Heart left ventricle (tissue), 16 donors: Measurements from ENCODE around the gene CACNA1D. TPM values are rescaled to one million over a fixed set of nuclear protein-coding genes. Genes with fewer than 3 reads are reported as not detected.

Experiments
- ATAC-seq, 4 donors: fragments of 200-7000 bp; cut with Tn5 transposase; one replicate each; pipeline ENCODE4 v1.9.1; 2020 to 2022; ENCODE audit warnings: moderate library complexity in 4 of 4, mild to moderate bottlenecking in 3 of 4, moderate number of reproducible peaks in 1 of 4
- DNase-seq, 5 donors: peaks; one replicate each; pipeline ENCODE4 v3.0.0-alpha.2; 2020
- H3K27ac ChIP-seq, 12 donors: fragments of 200-600 bp; sonication (generic) in 4 of 12; one replicate each; pipeline versions ENCODE4 v1.5.0 to v1.8.0; 2016 to 2022; ENCODE audit warnings: mild to moderate bottlenecking in 2 of 12
- H3K27me3 ChIP-seq, 9 donors: fragments of 200-600 bp; sonication (generic) in 2 of 9; one replicate each; pipeline versions ENCODE4 v1.5.1 to v1.8.0; 2016 to 2022; ENCODE audit warnings: mild to moderate bottlenecking in 3 of 9
- H3K36me3 ChIP-seq, 9 donors: fragments of 200-600 bp; sonication (generic) in 2 of 9; one replicate each; pipeline versions ENCODE4 v1.5.0 to v1.8.0; 2018 to 2022; ENCODE audit warnings: mild to moderate bottlenecking in 2 of 9
- H3K4me1 ChIP-seq, 12 donors: fragments of 200-600 bp; sonication (generic) in 4 of 12; one replicate each; pipeline versions ENCODE4 v1.5.0 to v1.8.0; 2016 to 2022; ENCODE audit warnings: mild to moderate bottlenecking in 3 of 12
- H3K4me3 ChIP-seq, 12 donors: fragments of 200-600 bp; sonication (generic) in 4 of 12; one replicate each; pipeline versions ENCODE4 v1.5.0 to v1.8.0; 2017 to 2022; ENCODE audit warnings: mild to moderate bottlenecking in 9 of 12, moderate library complexity in 4 of 12
- H3K9me3 ChIP-seq, 12 donors: fragments of 200-600 bp; sonication (generic) in 4 of 12; one replicate each; pipeline versions ENCODE4 v1.5.0 to v1.8.0; 2016 to 2022; ENCODE audit warnings: mild to moderate bottlenecking in 1 of 12
- CTCF ChIP-seq, 12 donors: fragments of 200-600 bp; sonication (generic) in 4 of 12; IDR thresholded peaks; one replicate each; pipeline versions ENCODE4 v1.5.0 to v1.8.0; 2018 to 2022; ENCODE audit warnings: antibody characterized with exemption in 12 of 12, mild to moderate bottlenecking in 5 of 12
- POLR2A ChIP-seq, 2 donors: fragments of 450-650 bp; IDR thresholded peaks; one replicate each; pipeline ENCODE4 v1.6.1; 2017; ENCODE audit warnings: antibody characterized with exemption in 2 of 2, mild to moderate bottlenecking in 2 of 2, moderate library complexity in 2 of 2
- WGBS, 4 donors: extraction: QIAGEN DNeasy Blood & Tissue Kit in 2 of 4; methylation state at CpG; one replicate each; pipeline versions ENCODE4 v1.1.5 to v1.1.7; 2013 to 2018; 5-methylcytosine and 5-hydroxymethylcytosine counted together
- intact Hi-C, 10 donors: fragments of 100-400 bp; cut with DNase I; formaldehyde crosslinking; loops; one replicate each; pipeline versions ENCODE4 v1.11.1 to v1.14.2; 2022
- polyA plus RNA-seq, 2 donors: library from polyadenylated mRNA; stranded (reverse); fragments of 200-250 nt; gene quantifications; one replicate each; pipeline ENCODE4 v1.2.3, GENCODE V29; 2013
- total RNA-seq, 9 donors: library from RNA; depleted of rRNA in 2 of 9; stranded (reverse); fragments of >200 nt in 2 of 9; fragmentation: NEBNext Ultra II Directional in 3 of 9; extraction: Animal tissue kit (Norgen Biotek cat#: 25700) in 3 of 9; gene quantifications; one replicate each; pipeline versions ENCODE4 v1.1.0 to v1.2.4, GENCODE V29; 2016 to 2023
- donor health status: ischemic (EF 13 %, LVEDD 7.1; RV severe dilation, severe dysfunction).
- donor health status: healthy with polysubstance abuse.
- donor health status: DM: no; HTN: yes; CAD: no.
- donor health status: DM: no; HTN: no; CAD: no.
- donor health status: ischemic (EF 25% LVEDD 6.9; RV normal size, moderate dysfunction).
- donor health status: ischemic (EF 25% LVEDD 5.7; RV mildly dilated, moderate dysfunction).
- donor health status: healthy.
- donor health status: DM: yes; HTN: yes; CAD: no.
- donor health status: ischemic (EF 35%, LVEDD 5.7; RV mildly dilated, moderate dysfunction).
- donor health status: nonischemic (EF 11% LVEDD 7.7; RV severe dilation, severe dysfunction).
- donor health status: DM: yes; HTN: yes; CAD: no.
- donor health status: PGD.
- donor health status: ischemic (EF 29% LVEDD 5.4; RV normal size, mild dysfunction).
- donor health status: nonischemic (EF 23%, LVEDD 6.1; RV moderate dilation, normal function).

CACNA1D gene
- total and polyA plus RNA-seq, 11 donors, result 0.06 to 2.4 (median 0.40) TPM; not detected in 1

GRCh38 chr3:53777468-53777867, 283.1 kb downstream of the CACNA1D start:
- H3K4me3 ChIP-seq, result no peak overlapping the region
- H3K27me3 ChIP-seq, result no peaks in the 10 kb centered on the region
- H3K27ac ChIP-seq, result no peak overlapping the region
- no peak for ATAC-seq
- intact Hi-C loops, result no loop called here
- no peak for TF ChIP-seq POLR2A (IDR thresholded peaks at IDR 0.05)
- no peak for TF ChIP-seq CTCF (IDR thresholded peaks at IDR 0.05)
- no peak for DNase-seq
- WGBS, 4 donors, result 83 to 95% (median 88%) methylated on average over 8 of the region's 8 CpGs
- H3K4me1 ChIP-seq, result peaks cover 0 to 6% (median 0%) of the 10 kb centered on the region in 12 donors
- H3K9me3 ChIP-seq, result no peaks in the 10 kb centered on the region
- H3K36me3 ChIP-seq, result no peaks in the 10 kb centered on the region

GRCh38 chr3:53778153-53778552, 283.7 kb downstream of the CACNA1D start:
- H3K27ac ChIP-seq, result no peak overlapping the region
- intact Hi-C loops, result no loop called here

GRCh38 chr3:53780171-53780570, 285.8 kb downstream of the CACNA1D start:
- Histone ChIP-seq H3K36me3 (no peaks in the 10 kb centered on the region), H3K9me3 (no peaks in the 10 kb centered on the region), H3K27me3 (no peaks in the 10 kb centered on the region), H3K4me3 (no peak overlapping the region), H3K4me1 (no peaks in the 10 kb centered on the region), H3K27ac (no peak overlapping the region)
- WGBS, 4 donors, result 73 to 87% (median 78%) methylated on average over 4 of the region's 4 CpGs
- TF ChIP-seq POLR2A (IDR thresholded peaks at IDR 0.05), result no peak
- no peak for TF ChIP-seq CTCF (IDR thresholded peaks at IDR 0.05)
- ATAC-seq (no peak), DNase-seq (no peak)
- intact Hi-C loops, result no loop called here

More at GRCh38 chr3:53778153-53778552, 283.7 kb downstream of the CACNA1D start:
- no peak for DNase-seq
- Histone ChIP-seq H3K9me3 (no peaks in the 10 kb centered on the region), H3K36me3 (no peaks in the 10 kb centered on the region), H3K4me1 (peaks cover 0 to 6% (median 0%) of the 10 kb centered on the region in 12 donors), H3K4me3 (no peak overlapping the region), H3K27me3 (no peaks in the 10 kb centered on the region)
- no peak for TF ChIP-seq POLR2A (IDR thresholded peaks at IDR 0.05)
- no peak for TF ChIP-seq CTCF (IDR thresholded peaks at IDR 0.05)
- ATAC-seq, result no peak
- WGBS, 4 donors, result 88 to 93% (median 92%) methylated on average over 3 of the region's 3 CpGs

- no peaks in the 10 kb centered on the region for H3K9me3 ChIP-seq
- no peaks in the 10 kb centered on the region for H3K36me3 ChIP-seq
- no peaks in the 10 kb centered on the region for H3K4me1 ChIP-seq
- no peak overlapping the region for H3K27ac ChIP-seq
- intact Hi-C loops, result no loop called here
- TF ChIP-seq POLR2A (IDR thresholded peaks at IDR 0.05), result no peak
- no peak for TF ChIP-seq CTCF (IDR thresholded peaks at IDR 0.05)
- WGBS, 4 donors, result 72 to 89% (median 78%) methylated on average over 2 of the region's 2 CpGs
- ATAC-seq (no peak), DNase-seq (no peak)
- no peaks in the 10 kb centered on the region for H3K27me3 ChIP-seq
- H3K4me3 ChIP-seq, result no peak overlapping the region
These were observed 286.4 kb downstream of the CACNA1D start for GRCh38 chr3:53780806-53781205.
